HT1080 (cell line): Measurements from ENCODE around the gene PIGN. TPM values are rescaled to one million over a fixed set of nuclear protein-coding genes. Genes with fewer than 3 reads are reported as not detected.
A peak's percentile ranks its signal among the peaks of the same experiment; 100 is the strongest.

Experiments used
- DNase-seq: peaks from one replicate; pipeline ENCODE4 v3.0.0-alpha.2; 2015; ENCODE audit warnings: low read depth
- total RNA-seq: library from RNA; depleted of rRNA; stranded (reverse); fragments of >200 nt; shearing (Covaris generic); gene quantifications from 2 replicates; pipeline ENCODE4 v1.2.3, GENCODE V29; 2014

PIGN gene
- total RNA-seq, 1 experiment from 2014 or later = 9.6 TPM

DNA sequence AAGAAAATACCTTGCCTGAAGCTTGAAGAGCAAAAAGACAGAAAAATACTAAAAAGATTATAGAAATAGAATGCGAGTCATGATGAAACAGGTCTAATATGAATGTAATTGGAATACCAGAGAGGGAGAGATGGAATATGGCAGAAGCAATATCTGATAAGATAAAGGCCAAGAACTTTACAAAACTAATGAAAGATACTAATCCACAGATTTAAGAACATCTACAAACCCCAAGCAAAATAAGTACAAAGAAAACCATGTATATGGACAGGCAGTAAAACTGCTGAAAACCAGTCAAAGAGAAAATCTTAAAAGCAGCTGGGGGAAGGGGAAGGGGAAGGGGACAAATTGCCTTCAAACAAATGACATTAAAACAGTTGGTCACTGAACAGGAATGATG is 67.0 kb downstream of the PIGN start:
- DNase-seq = no peak

DNA sequence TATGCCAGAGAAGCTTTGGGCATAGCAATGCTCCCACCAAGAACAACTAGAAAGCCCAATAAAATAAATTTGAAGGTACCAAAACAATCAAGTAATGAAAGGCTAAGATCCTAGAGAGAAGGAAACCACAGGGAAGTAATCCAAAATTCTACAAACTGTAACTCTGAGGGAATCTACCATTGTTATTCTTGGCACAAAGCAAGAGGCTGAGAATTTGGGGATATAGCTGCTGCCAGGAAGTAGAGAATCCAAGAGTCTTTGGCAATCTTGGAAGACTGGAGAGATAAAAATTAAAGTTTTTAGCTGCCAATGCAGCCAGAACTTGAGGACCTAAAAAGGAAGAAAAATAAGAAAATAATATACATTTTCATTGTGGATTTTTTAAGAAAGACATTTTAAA is 68.5 kb downstream of the PIGN start:
- DNase-seq = peak; percentile 3

DNA sequence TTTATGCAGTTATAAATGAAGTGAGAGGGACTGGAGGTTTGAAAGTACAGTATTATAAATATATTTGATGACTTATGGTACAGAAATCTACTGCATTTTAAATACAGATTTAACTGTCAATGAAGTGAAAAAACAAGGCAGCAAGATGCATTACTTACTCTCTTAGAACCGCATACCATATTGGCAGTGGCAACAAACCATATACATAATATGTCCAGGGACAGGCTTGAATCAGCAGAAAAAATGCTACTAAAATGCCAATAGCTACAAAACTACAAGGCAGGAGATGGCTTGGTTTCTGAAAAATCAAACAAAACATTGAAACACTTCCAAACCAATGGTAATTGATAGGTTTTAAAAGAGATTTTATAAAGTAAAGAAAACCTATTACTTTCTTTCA is 77.2 kb downstream of the PIGN start:
- DNase-seq = no peak

DNA sequence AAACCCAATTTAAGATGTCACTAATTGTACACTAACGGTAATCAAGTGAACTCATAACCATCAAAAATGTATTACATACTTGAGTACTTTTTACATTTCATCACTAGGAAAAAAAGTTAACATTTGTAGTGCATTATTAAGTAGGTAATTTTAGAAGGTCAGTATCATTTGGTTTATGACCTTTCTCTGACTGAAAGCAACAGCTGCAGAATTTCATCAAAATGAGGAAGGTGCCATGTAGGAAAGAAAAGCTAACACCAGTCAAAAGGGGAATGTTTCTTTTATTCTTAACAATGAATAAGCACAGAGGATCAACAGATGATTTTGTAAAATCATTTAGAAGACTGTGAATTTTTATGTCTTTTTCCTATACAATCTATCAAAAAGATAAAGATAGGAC is 79.0 kb downstream of the PIGN start:
- no peak for DNase-seq

DNA sequence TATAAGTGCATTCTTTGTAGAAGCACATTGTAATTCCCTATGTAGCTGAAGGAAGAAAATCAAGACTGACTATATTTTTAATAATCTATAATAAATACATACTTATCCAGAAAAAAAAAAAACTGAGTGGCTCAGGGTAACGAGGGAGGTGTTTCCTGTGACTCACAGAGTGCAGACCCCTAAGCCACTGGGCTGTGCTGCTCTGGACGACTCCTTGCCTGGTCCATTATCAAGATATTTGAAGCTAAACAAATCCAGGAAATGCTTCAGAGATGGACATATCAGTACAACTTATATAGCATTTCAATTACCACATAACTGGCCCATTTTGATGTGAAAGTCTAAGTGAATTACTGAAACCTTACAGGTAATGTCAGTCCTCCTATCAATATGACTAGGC is 80.6 kb downstream of the PIGN start:
- DNase-seq = peak; percentile 7

- DNase-seq = no peak
Observed at GRCh38 chr18:62105376-62105775, 81.5 kb downstream of the PIGN start.

DNA sequence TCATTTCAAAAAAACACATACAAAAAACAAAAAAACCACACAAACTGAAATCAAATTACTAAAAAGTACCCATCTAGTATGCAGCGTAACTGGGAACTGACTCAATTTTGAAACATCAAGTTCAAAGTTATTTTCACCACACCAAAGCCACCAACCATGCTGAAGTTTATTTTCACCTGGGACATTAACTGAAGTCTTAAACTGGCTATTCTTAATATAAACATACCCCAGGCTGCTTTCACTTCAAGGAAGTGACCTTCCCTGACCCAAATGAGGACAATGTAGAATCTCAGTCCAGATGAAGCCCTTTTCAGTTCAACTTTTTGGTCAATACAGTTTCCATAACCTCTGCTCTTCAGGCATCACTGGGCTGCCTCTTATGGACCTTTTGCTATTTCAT is 84.6 kb downstream of the PIGN start:
- DNase-seq = no peak

- DNase-seq = no peak
Observed at GRCh38 chr18:62101321-62101721, 85.5 kb downstream of the PIGN start.

GRCh38 chr18:62098960-62099359 is 87.9 kb downstream of the PIGN start:
- DNase-seq = no peak

- DNase-seq = no peak
Observed at GRCh38 chr18:62097698-62098097, 89.2 kb downstream of the PIGN start.

DNA sequence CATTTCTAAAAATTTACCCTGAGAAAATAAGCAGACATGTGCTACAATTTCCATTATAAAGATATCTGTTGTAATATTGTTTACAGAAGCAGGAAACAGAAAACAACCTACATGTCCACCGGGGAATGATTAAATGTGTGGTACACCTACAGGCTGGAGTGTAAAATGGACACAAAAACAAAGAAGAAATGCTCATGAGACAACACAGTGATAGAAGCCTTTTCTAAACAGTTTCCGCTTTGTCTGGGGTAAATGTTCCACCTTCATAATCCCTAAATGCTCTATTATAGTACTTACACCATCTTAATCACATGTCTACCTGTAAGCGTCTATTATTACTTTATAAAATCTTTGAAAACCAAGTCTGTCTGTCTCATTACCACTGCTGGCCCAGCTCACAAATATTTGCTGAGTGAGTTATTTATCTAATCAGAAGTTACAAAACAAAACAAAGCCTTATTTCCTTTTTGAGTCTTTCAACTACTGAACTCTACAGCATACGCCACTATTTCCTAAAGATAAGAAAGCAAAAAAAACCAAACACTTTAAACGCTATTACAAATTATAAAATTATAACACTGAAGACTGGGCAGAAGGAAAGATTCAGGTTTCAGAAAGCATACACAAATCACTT is 95.3 kb downstream of the PIGN start:
- no peak for DNase-seq

GRCh38 chr18:62089174-62089573 is 97.7 kb downstream of the PIGN start:
- no peak for DNase-seq

DNA sequence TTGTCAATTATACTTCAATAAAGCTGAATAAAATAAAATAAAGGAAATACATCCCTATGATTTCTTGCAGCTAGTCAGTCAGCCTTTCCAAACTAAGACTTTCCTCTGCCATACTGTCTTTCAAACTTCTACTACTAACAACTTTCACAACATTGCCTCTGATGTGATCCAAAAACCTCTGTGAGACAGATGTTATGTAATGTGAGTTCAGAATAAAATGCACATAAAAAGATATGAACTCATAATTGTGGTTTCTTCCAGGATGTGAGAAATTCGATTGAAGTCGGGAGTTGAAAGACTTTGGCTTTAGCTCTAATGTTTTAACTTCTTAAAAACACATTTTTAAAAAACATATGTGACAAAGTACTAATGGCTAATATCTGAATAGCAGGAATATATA is 98.7 kb downstream of the PIGN start:
- no peak for DNase-seq

GRCh38 chr18:62085756-62086155 is 101.1 kb downstream of the PIGN start:
- no peak for DNase-seq

GRCh38 chr18:62081761-62082294 is 105.0 kb downstream of the PIGN start:
- DNase-seq = no peak

- no peak for DNase-seq
Observed at GRCh38 chr18:62081248-62081647, 105.6 kb downstream of the PIGN start.

- DNase-seq = no peak
Observed at GRCh38 chr18:62080172-62080900, 106.5 kb downstream of the PIGN start.

GRCh38 chr18:62073461-62074281 is 113.2 kb downstream of the PIGN start:
- no peak for DNase-seq

- DNase-seq = no peak
Observed at GRCh38 chr18:62072370-62072769, 114.5 kb downstream of the PIGN start.

DNA sequence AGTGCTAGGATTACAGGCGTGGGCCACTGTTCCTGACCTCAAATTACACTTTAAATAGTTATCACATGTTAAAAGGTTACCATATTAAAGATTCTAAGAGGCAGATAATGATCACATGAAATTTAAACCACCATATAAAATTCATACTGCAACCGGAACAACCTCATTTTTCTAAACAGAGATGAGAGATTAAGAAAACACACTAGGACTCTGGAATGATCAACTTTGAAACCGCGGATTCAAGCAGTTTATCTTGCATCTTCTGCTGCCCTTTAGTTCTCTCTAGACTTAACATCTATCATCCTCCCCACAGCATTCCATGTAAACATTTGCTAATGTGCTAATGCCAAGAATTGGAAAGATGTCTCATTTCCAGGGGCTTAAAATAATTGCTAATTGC is 115.8 kb downstream of the PIGN start:
- no peak for DNase-seq

GRCh38 chr18:62070302-62070701 is 116.6 kb downstream of the PIGN start:
- no peak for DNase-seq

DNA sequence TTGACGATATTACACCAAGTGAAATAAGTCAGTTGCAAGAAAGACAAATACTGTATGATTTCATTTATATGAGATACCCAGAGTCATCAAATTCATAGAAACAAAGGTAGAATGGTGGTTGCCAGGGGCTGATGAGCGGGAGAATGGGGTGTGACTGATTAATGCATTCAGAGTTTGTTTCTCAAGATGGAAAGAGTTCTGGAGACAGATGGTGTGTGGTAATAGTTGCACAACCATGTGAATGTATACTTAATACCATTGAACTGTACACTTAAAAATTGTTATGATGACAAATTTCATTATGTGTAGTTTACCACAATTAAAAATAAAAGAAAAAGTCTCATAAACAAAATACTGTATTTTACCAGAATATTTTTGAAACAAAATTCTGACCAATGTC is 117.3 kb downstream of the PIGN start:
- DNase-seq = no peak
